Keratinocyte (primary cell): ENCODE results near the gene VANGL2. TPM values are rescaled to one million over a fixed set of nuclear protein-coding genes. Genes with fewer than 3 reads are reported as not detected.

Experiments
- DNase-seq: peaks from one replicate; pipeline ENCODE4 v3.0.0-alpha.2; 2011; ENCODE audit warnings: low read depth, missing footprints, low spot score
- FAIRE-seq: peaks from 2 replicates; lab custom pipeline; 2011; peaks lifted over from hg19 to GRCh38; lab: Jason Lieb, UNC
- H2AFZ ChIP-seq: 2 replicates; pipeline ENCODE4 v1.6.0; 2012; ENCODE audit warnings: low read length, control low read depth, inconsistent platforms; ENCODE audit not compliant: control insufficient read depth
- H3K27ac ChIP-seq: 2 replicates; pipeline ENCODE4 v1.5.1; 2011; ENCODE audit warnings: low read length; ENCODE audit not compliant: control insufficient read depth, insufficient read depth
- H3K27me3 ChIP-seq: 3 replicates; pipeline ENCODE4 v1.6.0; 2011; ENCODE audit warnings: low read length; ENCODE audit not compliant: control insufficient read depth, insufficient read depth; ENCODE audit errors: extremely low read depth
- H3K36me3 ChIP-seq, 2 experiments: 2 replicates in 1 of 2; 3 replicates in 1 of 2; pipeline ENCODE4 v1.5.1; 2011; ENCODE audit warnings: low read length in 2 of 2, mild to moderate bottlenecking in 1 of 2; ENCODE audit not compliant: control insufficient read depth in 2 of 2, insufficient read depth in 2 of 2; ENCODE audit errors: extremely low read depth in 1 of 2
- H3K4me1 ChIP-seq: 3 replicates; pipeline ENCODE4 v1.5.1; 2011; ENCODE audit warnings: low read length; ENCODE audit not compliant: control insufficient read depth, insufficient read depth; ENCODE audit errors: extremely low read depth
- H3K4me2 ChIP-seq: 3 replicates; pipeline ENCODE4 v1.6.0; 2011; ENCODE audit warnings: low read depth, low read length; ENCODE audit not compliant: control insufficient read depth, insufficient read depth; ENCODE audit errors: extremely low read depth
- H3K4me3 ChIP-seq, 3 experiments: fragments of 200-600 bp in 1 of 3; sonication (generic) in 1 of 3; 2 replicates in 2 of 3; 3 replicates in 1 of 3; pipeline ENCODE4 v1.5.1; 2011 to 2016; ENCODE audit warnings: low read length in 3 of 3, mild to moderate bottlenecking in 3 of 3, control low read depth in 2 of 3, inconsistent platforms in 1 of 3, low read depth in 1 of 3, mixed read lengths in 1 of 3, mixed run types in 1 of 3, moderate library complexity in 1 of 3; ENCODE audit not compliant: control insufficient read depth in 2 of 3, insufficient read depth in 2 of 3; ENCODE audit errors: extremely low read depth in 1 of 3
- H3K79me2 ChIP-seq: 2 replicates; pipeline ENCODE4 v1.6.0; 2012; ENCODE audit warnings: low read length; ENCODE audit not compliant: control insufficient read depth, insufficient read depth
- H3K9ac ChIP-seq: 3 replicates; pipeline ENCODE4 v1.6.0; 2011; ENCODE audit warnings: low read length; ENCODE audit not compliant: control insufficient read depth, insufficient read depth; ENCODE audit errors: extremely low read depth
- H3K9me1 ChIP-seq: 3 replicates; pipeline ENCODE4 v1.6.0; 2011; ENCODE audit warnings: low read length; ENCODE audit not compliant: control insufficient read depth, insufficient read depth; ENCODE audit errors: extremely low read depth
- H3K9me3 ChIP-seq: 2 replicates; pipeline ENCODE4 v1.5.1; 2012; ENCODE audit warnings: low read depth, low read length; ENCODE audit not compliant: control insufficient read depth
- H4K20me1 ChIP-seq: 3 replicates; pipeline ENCODE4 v1.6.0; 2011; ENCODE audit warnings: low read length; ENCODE audit not compliant: control insufficient read depth, insufficient read depth; ENCODE audit errors: extremely low read depth
- CTCF ChIP-seq, 3 experiments: IDR thresholded peaks in 1 of 3; conservative IDR thresholded peaks in 1 of 3; optimal IDR thresholded peaks in 1 of 3; 2 replicates in 2 of 3; 3 replicates in 1 of 3; pipeline versions ENCODE3 to v1.5.1; 2011; ENCODE audit warnings: low read length in 3 of 3, mild to moderate bottlenecking in 3 of 3, moderate library complexity in 2 of 3, control low read depth in 1 of 3, inconsistent platforms in 1 of 3; ENCODE audit not compliant: insufficient read depth in 2 of 3; ENCODE audit errors: extremely low read depth in 1 of 3
- EZH2 ChIP-seq: IDR thresholded peaks from one replicate; pipeline ENCODE4 v1.6.1; 2012; ENCODE audit warnings: inconsistent platforms, mild to moderate bottlenecking, low read length, moderate library complexity
- dilution Hi-C: fragments of 300-500 bp; cut with MboI; formaldehyde crosslinking; loops from one replicate; pipeline ENCODE4 v1.7.0; 2020; ENCODE audit warnings: low sequenced_read_pairs; ENCODE audit not compliant: extremely low pct_ligation_motif_present
- polyA plus RNA-seq, 5 experiments: library from polyadenylated mRNA; depleted of rRNA in 3 of 5; stranded (reverse) in 3 of 5; stranded (forward) in 1 of 5; unstranded in 1 of 5; fragments of >200 nt; gene quantifications; 1 replicate in 1 of 5; 2 replicates in 3 of 5; 3 replicates in 1 of 5; pipeline versions ENCODE4 v1.2.1 to v1.2.3, GENCODE V29; 2011 to 2012; ENCODE audit warnings: missing spikeins in 2 of 5, low read depth in 1 of 5, low replicate concordance in 1 of 5

VANGL2 gene
- polyA plus RNA-seq, 1 donor (not counting 4 experiments of a cell fraction or from before 2014, with no cell fraction given) = 10.9 TPM

GRCh38 chr1:160428655-160429054, 28.3 kb downstream of the VANGL2 start:
- dilution Hi-C loops = loop anchor here (25.0 kb wide), 1 partner anchor 184 kb away; no protein-coding TSS in a partner anchor
- H3K36me3 ChIP-seq = peaks cover 0 to 9% of the 10 kb centered on the region in 2 experiments
- FAIRE-seq (peak; percentile 63), DNase-seq (no peak)
- no peaks in the 10 kb centered on the region for H3K27me3 ChIP-seq
- H3K4me1 ChIP-seq = peaks cover 13% of the 10 kb centered on the region
- H3K9me1 ChIP-seq = no peaks in the 10 kb centered on the region
- TF ChIP-seq CTCF (optimal IDR thresholded peaks at IDR 0.05 in 1 of 3, IDR thresholded peaks at IDR 0.05 in 1 of 3, conservative IDR thresholded peaks at IDR 0.05 in 1 of 3; ENCODE audit: extremely low read depth in 1 of 3, insufficient read depth in 2 of 3, low read length in 3 of 3) = peak; percentile 46 to 83 (median 63)
- TF ChIP-seq EZH2 = no peak
- H2AFZ ChIP-seq = peak overlapping the region; percentile 61
- no peaks in the 10 kb centered on the region for H3K9me3 ChIP-seq
- no peak overlapping the region for H3K27ac ChIP-seq
- H3K4me3 ChIP-seq = no peak overlapping the region
- H4K20me1 ChIP-seq = no peaks in the 10 kb centered on the region
- no peaks in the 10 kb centered on the region for H3K79me2 ChIP-seq
- no peak overlapping the region for H3K9ac ChIP-seq
- H3K4me2 ChIP-seq = no peak overlapping the region

- Histone ChIP-seq H3K79me2 (no peaks in the 10 kb centered on the region), H3K27me3 (no peaks in the 10 kb centered on the region), H3K27ac (no peak overlapping the region), H2AFZ (peak overlapping the region; percentile 61), H3K4me3 (no peak overlapping the region), H3K4me2 (no peak overlapping the region), H4K20me1 (no peaks in the 10 kb centered on the region), H3K4me1 (peaks cover 13% of the 10 kb centered on the region), H3K9ac (no peak overlapping the region), H3K36me3 (peaks cover 0 to 6% of the 10 kb centered on the region in 2 experiments), H3K9me1 (no peaks in the 10 kb centered on the region), H3K9me3 (no peaks in the 10 kb centered on the region)
- DNase-seq (no peak), FAIRE-seq (no peak)
- dilution Hi-C loops = loop anchor here (25.0 kb wide), 1 partner anchor 183 kb away; no protein-coding TSS in a partner anchor
- no peak for TF ChIP-seq CTCF (optimal IDR thresholded peaks at IDR 0.05 in 1 of 3, IDR thresholded peaks at IDR 0.05 in 1 of 3, conservative IDR thresholded peaks at IDR 0.05 in 1 of 3; ENCODE audit: extremely low read depth in 1 of 3, insufficient read depth in 2 of 3, low read length in 3 of 3)
- TF ChIP-seq EZH2 = no peak
These were observed 28.8 kb downstream of the VANGL2 start for GRCh38 chr1:160429125-160429561.
